H1 (cell line): ENCODE data around the gene ATP7A.
"Not testable (repeated sequence)": the region's sequence is repeated elsewhere in the genome, so short reads cannot be mapped to it uniquely, and the experiment has no call there.

Experiments used
- BCL11A ChIP-seq, 2 experiments: IDR thresholded peaks; one replicate each; pipeline ENCODE4 v1.6.1; 2011; ENCODE audit warnings: low read depth in 2 of 2, low read length in 2 of 2, mild to moderate bottlenecking in 2 of 2
- CHD1 ChIP-seq: IDR thresholded peaks from 2 replicates; pipeline ENCODE4 v1.6.1; 2012; ENCODE audit warnings: low read depth, low read length, improper control_type of control experiment
- CTCF ChIP-seq, 3 experiments: IDR thresholded peaks; 1 replicate in 2 of 3; 2 replicates in 1 of 3; pipeline versions ENCODE4 v1.5.1 to v1.6.1; 2011; ENCODE audit warnings: low read length in 3 of 3, mild to moderate bottlenecking in 3 of 3, inconsistent platforms in 2 of 3, low read depth in 1 of 3, moderate library complexity in 1 of 3; ENCODE audit not compliant: insufficient read depth in 1 of 3; ENCODE audit errors: control extremely low read depth in 1 of 3
- FOSL1 ChIP-seq: IDR thresholded peaks from 2 replicates; pipeline ENCODE4 v1.6.1; 2011; ENCODE audit warnings: mild to moderate bottlenecking, low read depth, low read length, moderate library complexity; ENCODE audit not compliant: insufficient read depth
- HDAC6 ChIP-seq: IDR thresholded peaks from one replicate; pipeline ENCODE4 v1.7.1; 2012; ENCODE audit warnings: low read depth, mild to moderate bottlenecking, inconsistent platforms, low read length, moderate library complexity
- JUND ChIP-seq: IDR thresholded peaks from 2 replicates; pipeline ENCODE4 v1.6.1; 2011; ENCODE audit warnings: mild to moderate bottlenecking, improper control_type of control experiment, low read length
- KDM1A ChIP-seq: fragments of 200-600, 300-600 bp; sonication (generic); IDR thresholded peaks from 2 replicates; pipeline ENCODE4 v1.7.1; 2016; ENCODE audit warnings: mild to moderate bottlenecking, low read length, borderline replicate concordance
- POLR2A ChIP-seq, 2 experiments: IDR thresholded peaks; 1 replicate in 1 of 2; 2 replicates in 1 of 2; pipeline ENCODE4 v1.6.1; 2011; ENCODE audit warnings: low read depth in 2 of 2, low read length in 2 of 2, mild to moderate bottlenecking in 2 of 2; ENCODE audit errors: control extremely low read depth in 1 of 2
- POLR2AphosphoS5 ChIP-seq: IDR thresholded peaks from 2 replicates; pipeline ENCODE4 v1.6.1; 2011; ENCODE audit warnings: low read depth, low read length
- RAD21 ChIP-seq, 2 experiments: IDR thresholded peaks in 1 of 2; conservative IDR thresholded peaks in 1 of 2; 2 replicates each; pipeline ENCODE4 v1.6.1; 2011; ENCODE audit warnings: low read depth in 2 of 2, low read length in 2 of 2, improper control_type of control experiment in 1 of 2, inconsistent platforms in 1 of 2, mild to moderate bottlenecking in 1 of 2, moderate library complexity in 1 of 2
- SIN3A ChIP-seq, 2 experiments: IDR thresholded peaks in 1 of 2; conservative IDR thresholded peaks in 1 of 2; 2 replicates each; pipeline ENCODE4 v1.6.1; 2011 to 2012; ENCODE audit warnings: low read length in 2 of 2, improper control_type of control experiment in 1 of 2, low read depth in 1 of 2, mild to moderate bottlenecking in 1 of 2
- TBP ChIP-seq: IDR thresholded peaks from 2 replicates; pipeline ENCODE4 v1.6.1; 2011; ENCODE audit warnings: low read depth, low read length, improper control_type of control experiment

GRCh38 chrX:78073147-78074077 is 162.9 kb downstream of the ATP7A start:
- TF ChIP-seq RAD21 (IDR thresholded peaks at IDR 0.05 in 1 of 2, conservative IDR thresholded peaks at IDR 0.05 in 1 of 2; ENCODE audit: low read depth in 2 of 2, low read length in 2 of 2); POLR2AphosphoS5; CTCF (IDR thresholded peaks at IDR 0.05; ENCODE audit: control extremely low read depth in 1 of 3, insufficient read depth in 1 of 3, low read depth in 1 of 3, low read length in 3 of 3); BCL11A (IDR thresholded peaks at IDR 0.05; ENCODE audit: low read depth in 2 of 2, low read length in 2 of 2); CHD1; POLR2A (IDR thresholded peaks at IDR 0.05; ENCODE audit: control extremely low read depth in 1 of 2, low read depth in 2 of 2, low read length in 2 of 2); TBP; JUND; FOSL1; SIN3A (conservative IDR thresholded peaks at IDR 0.05 in 1 of 2, IDR thresholded peaks at IDR 0.05 in 1 of 2; ENCODE audit: low read depth in 1 of 2, low read length in 2 of 2); KDM1A; HDAC6: not testable (repeated sequence)
